ENCODE measurements around the gene OR2V2.
"Not testable (repeated sequence)": the region's sequence is repeated elsewhere in the genome, so short reads cannot be mapped to it uniquely, and the experiment has no call there.

DNA sequence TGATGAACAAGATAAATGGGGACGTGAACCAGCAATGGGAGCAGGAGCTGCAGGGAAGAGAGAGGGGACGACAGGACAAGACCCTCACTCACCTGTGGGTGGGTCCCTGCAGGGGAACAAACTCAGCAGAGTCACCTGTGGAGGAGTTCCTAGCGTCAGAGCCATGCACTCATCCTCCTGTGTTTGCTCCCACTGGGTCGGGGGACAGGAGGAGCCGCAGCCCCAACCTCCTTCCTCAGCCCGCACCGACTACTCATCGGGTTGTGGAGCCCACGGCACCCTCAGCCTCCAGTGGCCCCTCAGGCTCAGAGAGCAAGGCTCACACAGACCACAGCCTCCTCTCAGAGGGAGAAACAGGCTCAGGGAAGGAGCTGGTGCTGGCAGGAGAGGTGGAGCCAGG, 17.3 kb upstream of the OR2V2 start:
- TF ChIP-seq, protein P1, sequence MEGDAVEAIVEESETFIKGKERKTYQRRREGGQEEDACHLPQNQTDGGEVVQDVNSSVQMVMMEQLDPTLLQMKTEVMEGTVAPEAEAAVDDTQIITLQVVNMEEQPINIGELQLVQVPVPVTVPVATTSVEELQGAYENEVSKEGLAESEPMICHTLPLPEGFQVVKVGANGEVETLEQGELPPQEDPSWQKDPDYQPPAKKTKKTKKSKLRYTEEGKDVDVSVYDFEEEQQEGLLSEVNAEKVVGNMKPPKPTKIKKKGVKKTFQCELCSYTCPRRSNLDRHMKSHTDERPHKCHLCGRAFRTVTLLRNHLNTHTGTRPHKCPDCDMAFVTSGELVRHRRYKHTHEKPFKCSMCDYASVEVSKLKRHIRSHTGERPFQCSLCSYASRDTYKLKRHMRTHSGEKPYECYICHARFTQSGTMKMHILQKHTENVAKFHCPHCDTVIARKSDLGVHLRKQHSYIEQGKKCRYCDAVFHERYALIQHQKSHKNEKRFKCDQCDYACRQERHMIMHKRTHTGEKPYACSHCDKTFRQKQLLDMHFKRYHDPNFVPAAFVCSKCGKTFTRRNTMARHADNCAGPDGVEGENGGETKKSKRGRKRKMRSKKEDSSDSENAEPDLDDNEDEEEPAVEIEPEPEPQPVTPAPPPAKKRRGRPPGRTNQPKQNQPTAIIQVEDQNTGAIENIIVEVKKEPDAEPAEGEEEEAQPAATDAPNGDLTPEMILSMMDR (conservative IDR thresholded peaks at IDR 0.05; ENCODE audit: low read depth, low read length) = not testable (repeated sequence)
- not testable (repeated sequence) for TF ChIP-seq EZH2phosphoT487 (IDR thresholded peaks at IDR 0.05; ENCODE audit: borderline replicate concordance, low read length)
